GM18951 (cell line): ENCODE data around the gene SNAP47.

Experiments used
- POLR2A ChIP-seq: IDR thresholded peaks from 4 replicates; pipeline ENCODE4 v1.6.1; 2011; ENCODE audit warnings: mild to moderate bottlenecking; ENCODE audit not compliant: insufficient read length, insufficient read depth; ENCODE audit errors: extremely low read depth
- in situ Hi-C: fragments of 300-500 bp; cut with MboI; formaldehyde crosslinking; loops from one replicate; pipeline ENCODE4 v1.12.0; 2022; ENCODE audit warnings: low sequenced_read_pairs, mixed read lengths, inconsistent platforms; ENCODE audit not compliant: unreplicated experiment

The SNAP47 gene

GRCh38 chr1:227728059-227728891 is 7.0 kb upstream of the SNAP47 start:
- in situ Hi-C loops, result no loop called here

GRCh38 chr1:227728892-227729143 is 6.4 kb upstream of the SNAP47 start:
- in situ Hi-C loops, result no loop called here
- TF ChIP-seq POLR2A, result no peak

More at GRCh38 chr1:227728059-227728891, 7.0 kb upstream of the SNAP47 start:
- TF ChIP-seq POLR2A, result no peak

- in situ Hi-C loops, result no loop called here
- no peak for TF ChIP-seq POLR2A
Measured at GRCh38 chr1:227729144-227729880, 5.9 kb upstream of the SNAP47 start.

GRCh38 chr1:227729881-227730629 is 5.2 kb upstream of the SNAP47 start:
- peak; percentile 13 for TF ChIP-seq POLR2A
- in situ Hi-C loops, result no loop called here

- in situ Hi-C loops, result no loop called here
Measured at GRCh38 chr1:227730630-227731151, 4.5 kb upstream of the SNAP47 start.

GRCh38 chr1:227731241-227731677 is 4.0 kb upstream of the SNAP47 start:
- in situ Hi-C loops, result no loop called here
- no peak for TF ChIP-seq POLR2A

More at GRCh38 chr1:227730630-227731151, 4.5 kb upstream of the SNAP47 start:
- no peak for TF ChIP-seq POLR2A

- in situ Hi-C loops, result no loop called here
- no peak for TF ChIP-seq POLR2A
Measured at GRCh38 chr1:227731696-227732585, 3.3 kb upstream of the SNAP47 start.

GRCh38 chr1:227732586-227733308 is 2.5 kb upstream of the SNAP47 start:
- TF ChIP-seq POLR2A, result no peak
- in situ Hi-C loops, result no loop called here

- in situ Hi-C loops, result no loop called here
- no peak for TF ChIP-seq POLR2A
Measured at GRCh38 chr1:227733309-227733705, 1.9 kb upstream of the SNAP47 start.

- TF ChIP-seq POLR2A, result no peak
- in situ Hi-C loops, result no loop called here
Measured at GRCh38 chr1:227733751-227734545, 1.3 kb upstream of the SNAP47 start.

GRCh38 chr1:227734546-227734855 is 734 bp upstream of the SNAP47 start:
- in situ Hi-C loops, result no loop called here

More at GRCh38 chr1:227734546-227734855, 734 bp upstream of the SNAP47 start:
- TF ChIP-seq POLR2A, result no peak
